Neural progenitor cell (in vitro differentiated cells): Measurements from ENCODE around the gene OLFM1. TPM values are rescaled to one million over a fixed set of nuclear protein-coding genes. Genes with fewer than 3 reads are reported as not detected.

ENCODE experiments used
- DNase-seq: peaks from one replicate; pipeline ENCODE4 v3.0.0-alpha.2; 2016; ENCODE audit warnings: low spot score
- H2AFZ ChIP-seq: fragments of 200-600 bp; sonication (generic); replicated peaks from 2 replicates; pipeline ENCODE4 v1.6.1; 2016; ENCODE audit warnings: antibody characterized with exemption
- H3F3A ChIP-seq: fragments of 200-600 bp; sonication (generic); 2 replicates; pipeline ENCODE4 v1.6.1; 2016; ENCODE audit warnings: antibody characterized with exemption, low read depth
- H3K27ac ChIP-seq: fragments of 200-600 bp; sonication (generic); 2 replicates; pipeline ENCODE4 v1.5.1; 2016; ENCODE audit warnings: mild to moderate bottlenecking
- H3K27me3 ChIP-seq: fragments of 200-600 bp; sonication (generic); 2 replicates; pipeline ENCODE4 v1.6.1; 2016; ENCODE audit warnings: mild to moderate bottlenecking, moderate library complexity
- H3K36me3 ChIP-seq: fragments of 200-600 bp; sonication (generic); 2 replicates; pipeline ENCODE4 v1.5.1; 2016
- H3K4me1 ChIP-seq: fragments of 200-600 bp; sonication (generic); 2 replicates; pipeline ENCODE4 v1.6.1; 2016; ENCODE audit warnings: mixed run types
- H3K4me2 ChIP-seq: fragments of 200-600 bp; sonication (generic); 2 replicates; pipeline ENCODE4 v1.6.1; 2016
- H3K4me3 ChIP-seq: fragments of 200-600 bp; sonication (generic); 2 replicates; pipeline ENCODE4 v1.5.1; 2016
- H3K79me2 ChIP-seq: fragments of 200-600 bp; sonication (generic); 2 replicates; pipeline ENCODE4 v1.6.1; 2016; ENCODE audit warnings: low read depth
- H3K9ac ChIP-seq: fragments of 200-600 bp; sonication (generic); 2 replicates; pipeline ENCODE4 v1.6.1; 2016
- H3K9me3 ChIP-seq: fragments of 200-600 bp; sonication (generic); 2 replicates; pipeline ENCODE4 v1.5.1; 2016; ENCODE audit warnings: low read depth
- H4K20me1 ChIP-seq: fragments of 200-600 bp; sonication (generic); 2 replicates; pipeline ENCODE4 v1.6.1; 2016; ENCODE audit warnings: low read depth
- H3K27ac Mint-ChIP-seq: 3 replicates; pipeline ENCODE4 v1.8.0; 2021; ENCODE audit warnings: mixed read lengths
- H3K27me3 Mint-ChIP-seq: 2 replicates; pipeline ENCODE4 v1.8.0; 2022; ENCODE audit warnings: low read depth, mild to moderate bottlenecking, inconsistent platforms, moderate library complexity, mixed read lengths; ENCODE audit not compliant: insufficient read depth
- H3K36me3 Mint-ChIP-seq: 3 replicates; pipeline ENCODE4 v1.8.0; 2021; ENCODE audit warnings: mixed read lengths
- H3K4me1 Mint-ChIP-seq: 3 replicates; pipeline ENCODE4 v1.8.0; 2021; ENCODE audit warnings: mixed read lengths
- H3K4me3 Mint-ChIP-seq: 3 replicates; pipeline ENCODE4 v1.8.0; 2021; ENCODE audit warnings: mild to moderate bottlenecking, moderate library complexity, mixed read lengths
- H3K9me3 Mint-ChIP-seq: 3 replicates; pipeline ENCODE4 v1.8.0; 2020; ENCODE audit warnings: mixed read lengths
- CTCF ChIP-seq: fragments of 200-600 bp; sonication (generic); IDR thresholded peaks from 2 replicates; pipeline ENCODE4 v1.5.1; 2017; ENCODE audit warnings: antibody characterized with exemption, mild to moderate bottlenecking
- EZH2 ChIP-seq: fragments of 200-600 bp; sonication (generic); IDR thresholded peaks from 2 replicates; pipeline ENCODE4 v1.6.1; 2017; ENCODE audit warnings: antibody characterized with exemption, mild to moderate bottlenecking, moderate library complexity
- EZH2phosphoT487 ChIP-seq: fragments of 200-600 bp; sonication (generic); IDR thresholded peaks from 2 replicates; pipeline ENCODE4 v1.6.1; 2017; ENCODE audit warnings: antibody characterized with exemption
- total RNA-seq: library from RNA; depleted of rRNA; stranded (reverse); fragments of >200 nt; gene quantifications from 2 replicates; pipeline ENCODE4 v1.2.3, GENCODE V29; 2015; ENCODE audit warnings: low replicate concordance

OLFM1 gene
- total RNA-seq, 1 donor from 2014 or later = 4.0 TPM

GRCh38 chr9:135095470-135096407 is 8.3 kb downstream of the OLFM1 start:
- Histone ChIP-seq H4K20me1 (peaks cover 73% of the 10 kb centered on the region), H3K4me3 (no peak overlapping the region), H3K36me3 (no peaks in the 10 kb centered on the region), H3K27me3 (peaks cover 3% of the 10 kb centered on the region), H2AFZ (no peak overlapping the region), H3K9ac (no peak overlapping the region), H3K9me3 (no peaks in the 10 kb centered on the region), H3K4me2 (no peak overlapping the region), H3K79me2 (no peaks in the 10 kb centered on the region), H3K27ac (no peak overlapping the region), H3F3A (no peaks in the 10 kb centered on the region), H3K4me1 (no peaks in the 10 kb centered on the region)
- no peaks in the 10 kb centered on the region for H3K9me3 Mint-ChIP-seq
- peaks cover 6% of the 10 kb centered on the region for H3K4me1 Mint-ChIP-seq
- H3K27ac Mint-ChIP-seq = no peak overlapping the region
- DNase-seq = no peak
- no peak overlapping the region for H3K4me3 Mint-ChIP-seq
- TF ChIP-seq CTCF = no peak
- peaks cover 5% of the 10 kb centered on the region for H3K36me3 Mint-ChIP-seq
- peaks cover 10% of the 10 kb centered on the region for H3K27me3 Mint-ChIP-seq

GRCh38 chr9:135096408-135096895 is 9.0 kb downstream of the OLFM1 start:
- Histone ChIP-seq H2AFZ (no peak overlapping the region), H3K4me2 (no peak overlapping the region), H3K27me3 (no peaks in the 10 kb centered on the region), H3K9me3 (no peaks in the 10 kb centered on the region), H3F3A (no peaks in the 10 kb centered on the region), H3K4me1 (no peaks in the 10 kb centered on the region), H4K20me1 (peaks cover 68% of the 10 kb centered on the region), H3K4me3 (no peak overlapping the region), H3K36me3 (no peaks in the 10 kb centered on the region), H3K27ac (no peak overlapping the region), H3K79me2 (no peaks in the 10 kb centered on the region), H3K9ac (no peak overlapping the region)
- no peak overlapping the region for H3K4me3 Mint-ChIP-seq
- no peaks in the 10 kb centered on the region for H3K9me3 Mint-ChIP-seq
- H3K4me1 Mint-ChIP-seq = peaks cover 6% of the 10 kb centered on the region
- TF ChIP-seq EZH2 = no peak
- no peak for TF ChIP-seq CTCF
- no peak for TF ChIP-seq EZH2phosphoT487
- H3K36me3 Mint-ChIP-seq = peaks cover 3% of the 10 kb centered on the region
- no peak overlapping the region for H3K27ac Mint-ChIP-seq
- H3K27me3 Mint-ChIP-seq = peaks cover 7% of the 10 kb centered on the region
- DNase-seq = no peak

- Histone ChIP-seq H3F3A (no peaks in the 10 kb centered on the region), H4K20me1 (peaks cover 52% of the 10 kb centered on the region), H2AFZ (no peak overlapping the region), H3K9me3 (no peaks in the 10 kb centered on the region), H3K4me1 (no peaks in the 10 kb centered on the region), H3K4me3 (no peak overlapping the region), H3K9ac (no peak overlapping the region), H3K27ac (no peak overlapping the region), H3K27me3 (no peaks in the 10 kb centered on the region), H3K79me2 (no peaks in the 10 kb centered on the region), H3K4me2 (no peak overlapping the region), H3K36me3 (no peaks in the 10 kb centered on the region)
- Mint-ChIP-seq H3K4me3 (peak overlapping the region; percentile 59), H3K27me3 (peaks cover 3% of the 10 kb centered on the region), H3K36me3 (no peaks in the 10 kb centered on the region), H3K27ac (no peak overlapping the region), H3K4me1 (peaks cover 6% of the 10 kb centered on the region), H3K9me3 (no peaks in the 10 kb centered on the region)
- DNase-seq = peak; percentile 90
- no peak for TF ChIP-seq CTCF
- no peak for TF ChIP-seq EZH2phosphoT487
- TF ChIP-seq EZH2 = no peak
Observed at GRCh38 chr9:135098400-135099105, 11.1 kb downstream of the OLFM1 start.
